AG04450 (cell line): Measurements from ENCODE around the gene ACSL6. TPM values are rescaled to one million over a fixed set of nuclear protein-coding genes. Genes with fewer than 3 reads are reported as not detected.
A peak's percentile ranks its signal among the peaks of the same experiment; 100 is the strongest.

Source experiments
- CTCF ChIA-PET: fragments of 300-600, 350-600 bp; formaldehyde crosslinking; extraction: SDS; loops from one replicate; lab custom pipeline; 2022; ENCODE audit warnings: antibody characterized with exemption, inconsistent platforms; lab: Charles Lee
- POLR2A ChIA-PET: fragments of 350-600 bp; formaldehyde crosslinking; extraction: SDS; loops from one replicate; lab custom pipeline; 2021; ENCODE audit warnings: antibody characterized with exemption, inconsistent platforms; lab: Yijun Ruan, JAX
- DNase-seq: peaks from one replicate; pipeline ENCODE4 v3.0.0-alpha.2; 2011; ENCODE audit warnings: low read depth, low spot score
- H3K27ac ChIP-seq: one replicate; pipeline ENCODE4 v1.5.1; 2012; ENCODE audit warnings: low read depth, low read length, control low read depth
- H3K27me3 ChIP-seq: one replicate; pipeline ENCODE4 v1.6.0; 2012; ENCODE audit warnings: low read length; ENCODE audit not compliant: control insufficient read depth, insufficient read depth
- H3K4me3 ChIP-seq: 2 replicates; pipeline ENCODE4 v1.5.1; 2011; ENCODE audit warnings: mild to moderate bottlenecking, low read depth, low read length, control low read depth
- H3K9me3 ChIP-seq: 2 replicates; pipeline ENCODE4 v1.5.1; 2012; ENCODE audit warnings: low read length; ENCODE audit not compliant: control insufficient read depth, insufficient read depth
- CTCF ChIP-seq: IDR thresholded peaks from 2 replicates; pipeline ENCODE4 v1.5.1; 2011; ENCODE audit warnings: low read depth, low read length, control low read depth, inconsistent platforms
- polyA minus RNA-seq: library from RNA; depleted of rRNA, polyadenylated mRNA; stranded (reverse); fragments of >200 nt; gene quantifications from 2 replicates; pipeline ENCODE4 v1.2.3, GENCODE V29; 2011; rRNA and poly(A)+ RNA removed
- polyA plus RNA-seq: library from polyadenylated mRNA; depleted of rRNA; stranded (reverse); fragments of >200 nt; gene quantifications from 2 replicates; pipeline ENCODE4 v1.2.3, GENCODE V29; 2011; rRNA removed

Gene ACSL6
- polyA plus RNA-seq (not detected in 2 replicates), polyA minus RNA-seq (not detected in 2 replicates)

- no peak for DNase-seq
Observed at GRCh38 chr5:132011622-132012343, at the start of gene ACSL6. ACSL6 (minus strand) TSS chr5:132011658; CDS start chr5:132011553, 105 bp downstream.

GRCh38 chr5:132060501-132061161 is 49.2 kb upstream of the ACSL6 start, which contains the start of gene IL3:
IL3 (plus strand) TSS chr5:132060655; CDS start chr5:132060707, 52 bp downstream.
- peaks cover 16% of the 10 kb centered on the region for H3K27me3 ChIP-seq
- DNase-seq: no peak
- H3K9me3 ChIP-seq: no peaks in the 10 kb centered on the region; the same call in 1 of the 2 replicates
- H3K27ac ChIP-seq: no peak within 1 kb of the TSS
- TF ChIP-seq CTCF: no peak
- POLR2A ChIA-PET: no interaction called here
- H3K4me3 ChIP-seq: no peak within 1 kb of the TSS
- CTCF ChIA-PET: interaction anchor here (1.0 to 4.6 kb wide), 3 partner anchors 113 to 472 kb away, joined by 3 to 55 read pairs (median 3); no protein-coding TSS in a partner anchor

More at GRCh38 chr5:132011622-132012343, at the start of gene ACSL6:
- Histone ChIP-seq H3K9me3 (no peaks in the 10 kb centered on the region; the same call in 1 of the 2 replicates), H3K27ac (no peak within 1 kb of the TSS), H3K4me3 (peak within 1 kb of the TSS; percentile 48), H3K27me3 (peaks cover 43% of the 10 kb centered on the region)
- POLR2A ChIA-PET: interaction anchor here (0.6 kb wide), 1 partner anchor 9 kb away, joined by 4 read pairs; no protein-coding TSS in a partner anchor
- CTCF ChIA-PET: interaction anchor here (1.0 to 7.2 kb wide), 2 partner anchors 423 to 424 kb away, joined by 3 to 179 read pairs; no protein-coding TSS in a partner anchor
- no peak for TF ChIP-seq CTCF

- no peak for DNase-seq
- Histone ChIP-seq H3K27me3 (peaks cover 16% of the 10 kb centered on the region), H3K4me3 (no peak overlapping the region), H3K27ac (no peak overlapping the region), H3K9me3 (no peaks in the 10 kb centered on the region; the same call in 1 of the 2 replicates)
- ChIA-PET CTCF (interaction anchor here (0.9 to 1.0 kb wide), 2 partner anchors 120 kb away, joined by 3 read pairs; no protein-coding TSS in a partner anchor), POLR2A (no interaction called here)
- no peak for TF ChIP-seq CTCF
Observed at GRCh38 chr5:132059696-132060500, 48.4 kb upstream of the ACSL6 start.

GRCh38 chr5:132059043-132059695 is 47.7 kb upstream of the ACSL6 start:
- Histone ChIP-seq H3K27ac (no peak overlapping the region), H3K27me3 (peaks cover 20% of the 10 kb centered on the region), H3K4me3 (no peak overlapping the region), H3K9me3 (no peaks in the 10 kb centered on the region; the same call in 1 of the 2 replicates)
- TF ChIP-seq CTCF: no peak
- ChIA-PET CTCF (interaction anchor here (0.9 kb wide), 1 partner anchor 121 kb away, joined by 3 read pairs; no protein-coding TSS in a partner anchor), POLR2A (no interaction called here)
- DNase-seq: no peak
